ENCODE measurements around the gene COMMD1.

The COMMD1 gene

DNA sequence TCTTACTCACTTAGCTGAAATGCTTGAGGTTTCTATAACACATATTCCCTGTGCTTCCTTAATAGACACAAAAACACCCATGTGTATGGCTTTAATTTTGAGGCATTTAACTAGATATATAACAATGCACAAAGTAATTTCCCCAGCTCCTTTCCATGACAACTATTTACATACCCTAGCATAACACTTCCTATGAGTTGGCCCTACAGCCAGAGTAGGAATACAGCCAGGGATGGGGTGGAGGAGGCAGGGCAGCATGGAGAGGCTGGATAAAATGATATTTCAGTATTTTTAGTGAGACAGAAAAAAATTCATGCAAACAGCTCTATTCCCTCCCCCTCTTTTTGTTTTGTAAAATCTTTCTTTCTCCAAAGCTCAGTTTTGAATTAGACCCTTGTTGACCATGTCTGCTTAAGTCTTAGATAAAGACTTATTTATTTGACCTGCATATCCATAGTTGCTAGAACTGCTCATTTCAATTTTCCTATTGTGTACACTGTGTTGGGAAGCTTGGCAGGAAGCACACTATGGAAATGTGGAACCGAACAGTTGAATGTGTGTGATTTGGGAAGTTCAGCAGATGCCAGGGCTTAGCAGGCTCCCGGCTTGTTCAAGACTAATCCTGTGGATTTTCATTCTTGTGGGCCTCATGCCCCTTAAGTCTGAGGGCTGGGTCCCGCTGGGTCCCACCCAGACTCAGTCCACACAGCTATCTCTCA lies 279.2 kb downstream of the COMMD1 start:
- DNase-seq = no peak

All from activated CD4-positive, alpha-beta T cell treated with anti-CD3 and anti-CD28 coated beads for 1 hour (primary cell).